GM23338 (cell line): ENCODE measurements around the gene NUDT11. TPM values are rescaled to one million over a fixed set of nuclear protein-coding genes. Genes with fewer than 3 reads are reported as not detected.
"Not testable (repeated sequence)": the region's sequence is repeated elsewhere in the genome, so short reads cannot be mapped to it uniquely, and the experiment has no call there.

Experiments used
- ATAC-seq: fragments of 200-7000 bp; cut with Tn5 transposase; 3 replicates; pipeline ENCODE4 v1.9.1; 2020
- DNase-seq: peaks from one replicate; pipeline ENCODE4 v3.0.0-alpha.2; 2015; ENCODE audit warnings: low spot score
- H2AFZ ChIP-seq: fragments of 200-600 bp; sonication (generic); 2 replicates; pipeline ENCODE4 v1.8.0; 2016; ENCODE audit warnings: antibody characterized with exemption, mild to moderate bottlenecking, moderate library complexity
- H3F3A ChIP-seq: fragments of 200-600 bp; sonication (generic); replicated peaks from 2 replicates; pipeline ENCODE4 v1.8.0; 2017; ENCODE audit warnings: antibody characterized with exemption, mixed run types, low read depth
- H3K27ac ChIP-seq: fragments of 200-600 bp; sonication (generic); 2 replicates; pipeline ENCODE4 v1.6.1; 2016; ENCODE audit warnings: low read depth
- H3K27me3 ChIP-seq: fragments of 200-600 bp; sonication (generic); 2 replicates; pipeline ENCODE4 v1.8.0; 2016; ENCODE audit warnings: mild to moderate bottlenecking, mixed run types, moderate library complexity; ENCODE audit not compliant: insufficient read depth
- H3K36me3 ChIP-seq: fragments of 200-600 bp; sonication (generic); 2 replicates; pipeline ENCODE4 v1.8.0; 2016; ENCODE audit warnings: mild to moderate bottlenecking; ENCODE audit not compliant: insufficient read depth
- H3K4me1 ChIP-seq: fragments of 200-600 bp; sonication (generic); 2 replicates; pipeline ENCODE4 v1.8.0; 2016; ENCODE audit warnings: mild to moderate bottlenecking, moderate library complexity; ENCODE audit not compliant: insufficient read depth
- H3K4me2 ChIP-seq: fragments of 200-600 bp; sonication (generic); 2 replicates; pipeline ENCODE4 v1.7.1; 2017; ENCODE audit warnings: mixed run types
- H3K4me3 ChIP-seq: fragments of 200-600 bp; sonication (generic); 2 replicates; pipeline ENCODE4 v1.6.1; 2016; ENCODE audit warnings: mixed run types
- H3K79me2 ChIP-seq: fragments of 200-600 bp; sonication (generic); replicated peaks from 2 replicates; pipeline ENCODE4 v1.8.0; 2017; ENCODE audit warnings: mild to moderate bottlenecking; ENCODE audit not compliant: insufficient read depth
- H3K9me2 ChIP-seq: fragments of 200-600 bp; sonication (generic); 2 replicates; pipeline ENCODE4 v1.8.0; 2017; ENCODE audit not compliant: insufficient read depth
- H4K20me1 ChIP-seq: fragments of 200-600 bp; sonication (generic); replicated peaks from 2 replicates; pipeline ENCODE4 v1.8.0; 2017; ENCODE audit warnings: mild to moderate bottlenecking; ENCODE audit not compliant: insufficient read depth
- H3K27ac Mint-ChIP-seq: 2 replicates; pipeline ENCODE4 v1.8.0; 2020; ENCODE audit warnings: inconsistent platforms, mild to moderate bottlenecking, moderate library complexity, mixed read lengths
- H3K27me3 Mint-ChIP-seq: 3 replicates; pipeline ENCODE4 v1.8.0; 2022; ENCODE audit warnings: low read depth, mild to moderate bottlenecking, moderate library complexity, mixed read lengths, inconsistent platforms; ENCODE audit not compliant: insufficient read depth, poor library complexity
- H3K36me3 Mint-ChIP-seq: 3 replicates; pipeline ENCODE4 v1.8.0; 2021; ENCODE audit warnings: low read depth, mild to moderate bottlenecking, inconsistent platforms, moderate library complexity, mixed read lengths
- H3K4me1 Mint-ChIP-seq: 3 replicates; pipeline ENCODE4 v1.8.0; 2020; ENCODE audit warnings: mild to moderate bottlenecking, inconsistent platforms, mixed read lengths
- H3K4me3 Mint-ChIP-seq: 3 replicates; pipeline ENCODE4 v1.8.0; 2021; ENCODE audit warnings: moderate library complexity, mild to moderate bottlenecking, inconsistent platforms, mixed read lengths
- H3K9me3 Mint-ChIP-seq: 3 replicates; pipeline ENCODE4 v1.8.0; 2020; ENCODE audit warnings: moderate library complexity, mild to moderate bottlenecking, inconsistent platforms, mixed read lengths
- CREB1 ChIP-seq: fragments of 250-450 bp; sonication (Bioruptor Pico); IDR thresholded peaks from 2 replicates; pipeline ENCODE4 v1.5.0; 2020; ENCODE audit warnings: low read depth, mild to moderate bottlenecking, moderate library complexity
- EZH2phosphoT487 ChIP-seq: fragments of 200-600 bp; sonication (generic); IDR thresholded peaks from one replicate; pipeline ENCODE4 v1.8.1; 2018; ENCODE audit warnings: antibody characterized with exemption; ENCODE audit not compliant: unreplicated experiment
- NANOG ChIP-seq: IDR thresholded peaks from 2 replicates; pipeline ENCODE4 v1.6.1; 2016; ENCODE audit warnings: antibody characterized with exemption, borderline replicate concordance
- POLR2AphosphoS5 ChIP-seq: IDR thresholded peaks from 2 replicates; pipeline ENCODE4 v1.6.1; 2016; ENCODE audit warnings: antibody characterized with exemption, low read depth
- STAT1 ChIP-seq: IDR thresholded peaks from one replicate; pipeline ENCODE4 v1.6.1; 2016; ENCODE audit warnings: antibody characterized with exemption; ENCODE audit not compliant: unreplicated experiment
- ZNF114 ChIP-seq: fragments of 250-450 bp; sonication (Bioruptor Pico); IDR thresholded peaks from 2 replicates; pipeline ENCODE4 v1.5.0; 2020; ENCODE audit warnings: mild to moderate bottlenecking, moderate library complexity
- ZNF331 ChIP-seq: fragments of 250-450 bp; sonication (Bioruptor Pico); IDR thresholded peaks from 2 replicates; pipeline ENCODE4 v1.5.0; 2020; ENCODE audit warnings: low read depth, mild to moderate bottlenecking, moderate library complexity
- polyA plus RNA-seq: library from polyadenylated mRNA; unstranded; fragments of >200 nt; fragmentation: Nextera tagmentation; extraction: Ambion mirVana; gene quantifications from 2 replicates; pipeline ENCODE4 v1.2.1, GENCODE V29; 2016
- total RNA-seq: library from RNA; depleted of rRNA; stranded (reverse); fragments of >200 nt; shearing (Covaris generic); gene quantifications from 2 replicates; pipeline ENCODE4 v1.2.3, GENCODE V29; 2014
- TF ChIP-seq, protein P1 (sequence below): IDR thresholded peaks from 2 replicates; pipeline ENCODE4 v1.6.1; 2016; ENCODE audit warnings: antibody characterized with exemption
- TF ChIP-seq, protein P2 (sequence below): IDR thresholded peaks from one replicate; pipeline ENCODE4 v1.6.1; 2018; ENCODE audit warnings: antibody characterized with exemption; ENCODE audit not compliant: unreplicated experiment
- TF ChIP-seq, protein P3 (sequence below): fragments of 250-450 bp; sonication (Bioruptor Pico); IDR thresholded peaks from 2 replicates; pipeline ENCODE4 v1.5.0; 2020; ENCODE audit warnings: mild to moderate bottlenecking, moderate library complexity
- TF ChIP-seq, protein P4 (sequence below), 2 experiments: fragments of 200-600 bp in 1 of 2; sonication (generic) in 1 of 2; conservative IDR thresholded peaks; 2 replicates each; pipeline versions ENCODE4 v1.5.1 to v1.6.1; 2016 to 2017; ENCODE audit warnings: antibody characterized with exemption in 2 of 2, low read depth in 2 of 2, mild to moderate bottlenecking in 2 of 2, moderate library complexity in 1 of 2

The NUDT11 gene
- total and polyA plus RNA-seq, 2 experiments from 2014 or later: 27.5 to 39.2 TPM

DNA sequence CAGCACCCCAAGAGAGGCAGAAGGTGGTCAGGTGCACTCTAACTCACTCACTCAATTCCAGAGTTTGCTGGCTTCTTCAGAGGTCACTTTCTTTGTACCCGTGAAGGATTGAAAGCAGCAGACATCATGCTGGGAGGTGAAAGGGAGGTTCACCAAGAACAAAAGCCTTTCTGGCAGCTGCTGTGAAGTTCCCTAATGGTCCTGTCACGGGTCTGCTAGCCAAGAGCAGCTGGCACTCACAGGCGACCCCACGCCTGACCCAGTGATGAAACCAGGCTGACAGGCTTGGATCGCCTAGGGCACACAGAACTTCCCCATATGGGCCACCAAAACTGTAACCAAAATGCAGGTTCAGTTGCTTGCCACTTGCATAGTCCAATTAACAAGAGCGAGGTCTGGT, 11.8 kb downstream of the NUDT11 start:
- H3K36me3 ChIP-seq: no peaks in the 10 kb centered on the region
- no peaks in the 10 kb centered on the region for H3K9me2 ChIP-seq
- no peak overlapping the region for H3K4me3 Mint-ChIP-seq
- no peaks in the 10 kb centered on the region for H3K27me3 Mint-ChIP-seq
- H3K27ac Mint-ChIP-seq: no peak overlapping the region
- DNase-seq (no peak), ATAC-seq (no peak)
- no peak overlapping the region for H2AFZ ChIP-seq
- no peak overlapping the region for H3K4me3 ChIP-seq
- H3K79me2 ChIP-seq: no peaks in the 10 kb centered on the region
- peaks cover 3% of the 10 kb centered on the region; the same call in 1 of the 3 replicates for H3K9me3 Mint-ChIP-seq
- H3K27me3 ChIP-seq: no peaks in the 10 kb centered on the region
- H3K4me1 Mint-ChIP-seq: peaks cover 6% of the 10 kb centered on the region; the same call in 2 of the 3 replicates
- H4K20me1 ChIP-seq: no peaks in the 10 kb centered on the region
- no peaks in the 10 kb centered on the region for H3F3A ChIP-seq
- H3K4me1 ChIP-seq: no peaks in the 10 kb centered on the region
- TF ChIP-seq EZH2phosphoT487 (no peak), STAT1 (no peak), ZNF114 (no peak), NANOG (no peak), CREB1 (CRISPR knock-in tag) (no peak), POLR2AphosphoS5 (no peak), ZNF331 (no peak)
- TF ChIP-seq, protein P1, sequence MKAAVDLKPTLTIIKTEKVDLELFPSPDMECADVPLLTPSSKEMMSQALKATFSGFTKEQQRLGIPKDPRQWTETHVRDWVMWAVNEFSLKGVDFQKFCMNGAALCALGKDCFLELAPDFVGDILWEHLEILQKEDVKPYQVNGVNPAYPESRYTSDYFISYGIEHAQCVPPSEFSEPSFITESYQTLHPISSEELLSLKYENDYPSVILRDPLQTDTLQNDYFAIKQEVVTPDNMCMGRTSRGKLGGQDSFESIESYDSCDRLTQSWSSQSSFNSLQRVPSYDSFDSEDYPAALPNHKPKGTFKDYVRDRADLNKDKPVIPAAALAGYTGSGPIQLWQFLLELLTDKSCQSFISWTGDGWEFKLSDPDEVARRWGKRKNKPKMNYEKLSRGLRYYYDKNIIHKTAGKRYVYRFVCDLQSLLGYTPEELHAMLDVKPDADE: no peak
- TF ChIP-seq, protein P2, sequence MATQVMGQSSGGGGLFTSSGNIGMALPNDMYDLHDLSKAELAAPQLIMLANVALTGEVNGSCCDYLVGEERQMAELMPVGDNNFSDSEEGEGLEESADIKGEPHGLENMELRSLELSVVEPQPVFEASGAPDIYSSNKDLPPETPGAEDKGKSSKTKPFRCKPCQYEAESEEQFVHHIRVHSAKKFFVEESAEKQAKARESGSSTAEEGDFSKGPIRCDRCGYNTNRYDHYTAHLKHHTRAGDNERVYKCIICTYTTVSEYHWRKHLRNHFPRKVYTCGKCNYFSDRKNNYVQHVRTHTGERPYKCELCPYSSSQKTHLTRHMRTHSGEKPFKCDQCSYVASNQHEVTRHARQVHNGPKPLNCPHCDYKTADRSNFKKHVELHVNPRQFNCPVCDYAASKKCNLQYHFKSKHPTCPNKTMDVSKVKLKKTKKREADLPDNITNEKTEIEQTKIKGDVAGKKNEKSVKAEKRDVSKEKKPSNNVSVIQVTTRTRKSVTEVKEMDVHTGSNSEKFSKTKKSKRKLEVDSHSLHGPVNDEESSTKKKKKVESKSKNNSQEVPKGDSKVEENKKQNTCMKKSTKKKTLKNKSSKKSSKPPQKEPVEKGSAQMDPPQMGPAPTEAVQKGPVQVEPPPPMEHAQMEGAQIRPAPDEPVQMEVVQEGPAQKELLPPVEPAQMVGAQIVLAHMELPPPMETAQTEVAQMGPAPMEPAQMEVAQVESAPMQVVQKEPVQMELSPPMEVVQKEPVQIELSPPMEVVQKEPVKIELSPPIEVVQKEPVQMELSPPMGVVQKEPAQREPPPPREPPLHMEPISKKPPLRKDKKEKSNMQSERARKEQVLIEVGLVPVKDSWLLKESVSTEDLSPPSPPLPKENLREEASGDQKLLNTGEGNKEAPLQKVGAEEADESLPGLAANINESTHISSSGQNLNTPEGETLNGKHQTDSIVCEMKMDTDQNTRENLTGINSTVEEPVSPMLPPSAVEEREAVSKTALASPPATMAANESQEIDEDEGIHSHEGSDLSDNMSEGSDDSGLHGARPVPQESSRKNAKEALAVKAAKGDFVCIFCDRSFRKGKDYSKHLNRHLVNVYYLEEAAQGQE: no peak
- TF ChIP-seq, protein P3, sequence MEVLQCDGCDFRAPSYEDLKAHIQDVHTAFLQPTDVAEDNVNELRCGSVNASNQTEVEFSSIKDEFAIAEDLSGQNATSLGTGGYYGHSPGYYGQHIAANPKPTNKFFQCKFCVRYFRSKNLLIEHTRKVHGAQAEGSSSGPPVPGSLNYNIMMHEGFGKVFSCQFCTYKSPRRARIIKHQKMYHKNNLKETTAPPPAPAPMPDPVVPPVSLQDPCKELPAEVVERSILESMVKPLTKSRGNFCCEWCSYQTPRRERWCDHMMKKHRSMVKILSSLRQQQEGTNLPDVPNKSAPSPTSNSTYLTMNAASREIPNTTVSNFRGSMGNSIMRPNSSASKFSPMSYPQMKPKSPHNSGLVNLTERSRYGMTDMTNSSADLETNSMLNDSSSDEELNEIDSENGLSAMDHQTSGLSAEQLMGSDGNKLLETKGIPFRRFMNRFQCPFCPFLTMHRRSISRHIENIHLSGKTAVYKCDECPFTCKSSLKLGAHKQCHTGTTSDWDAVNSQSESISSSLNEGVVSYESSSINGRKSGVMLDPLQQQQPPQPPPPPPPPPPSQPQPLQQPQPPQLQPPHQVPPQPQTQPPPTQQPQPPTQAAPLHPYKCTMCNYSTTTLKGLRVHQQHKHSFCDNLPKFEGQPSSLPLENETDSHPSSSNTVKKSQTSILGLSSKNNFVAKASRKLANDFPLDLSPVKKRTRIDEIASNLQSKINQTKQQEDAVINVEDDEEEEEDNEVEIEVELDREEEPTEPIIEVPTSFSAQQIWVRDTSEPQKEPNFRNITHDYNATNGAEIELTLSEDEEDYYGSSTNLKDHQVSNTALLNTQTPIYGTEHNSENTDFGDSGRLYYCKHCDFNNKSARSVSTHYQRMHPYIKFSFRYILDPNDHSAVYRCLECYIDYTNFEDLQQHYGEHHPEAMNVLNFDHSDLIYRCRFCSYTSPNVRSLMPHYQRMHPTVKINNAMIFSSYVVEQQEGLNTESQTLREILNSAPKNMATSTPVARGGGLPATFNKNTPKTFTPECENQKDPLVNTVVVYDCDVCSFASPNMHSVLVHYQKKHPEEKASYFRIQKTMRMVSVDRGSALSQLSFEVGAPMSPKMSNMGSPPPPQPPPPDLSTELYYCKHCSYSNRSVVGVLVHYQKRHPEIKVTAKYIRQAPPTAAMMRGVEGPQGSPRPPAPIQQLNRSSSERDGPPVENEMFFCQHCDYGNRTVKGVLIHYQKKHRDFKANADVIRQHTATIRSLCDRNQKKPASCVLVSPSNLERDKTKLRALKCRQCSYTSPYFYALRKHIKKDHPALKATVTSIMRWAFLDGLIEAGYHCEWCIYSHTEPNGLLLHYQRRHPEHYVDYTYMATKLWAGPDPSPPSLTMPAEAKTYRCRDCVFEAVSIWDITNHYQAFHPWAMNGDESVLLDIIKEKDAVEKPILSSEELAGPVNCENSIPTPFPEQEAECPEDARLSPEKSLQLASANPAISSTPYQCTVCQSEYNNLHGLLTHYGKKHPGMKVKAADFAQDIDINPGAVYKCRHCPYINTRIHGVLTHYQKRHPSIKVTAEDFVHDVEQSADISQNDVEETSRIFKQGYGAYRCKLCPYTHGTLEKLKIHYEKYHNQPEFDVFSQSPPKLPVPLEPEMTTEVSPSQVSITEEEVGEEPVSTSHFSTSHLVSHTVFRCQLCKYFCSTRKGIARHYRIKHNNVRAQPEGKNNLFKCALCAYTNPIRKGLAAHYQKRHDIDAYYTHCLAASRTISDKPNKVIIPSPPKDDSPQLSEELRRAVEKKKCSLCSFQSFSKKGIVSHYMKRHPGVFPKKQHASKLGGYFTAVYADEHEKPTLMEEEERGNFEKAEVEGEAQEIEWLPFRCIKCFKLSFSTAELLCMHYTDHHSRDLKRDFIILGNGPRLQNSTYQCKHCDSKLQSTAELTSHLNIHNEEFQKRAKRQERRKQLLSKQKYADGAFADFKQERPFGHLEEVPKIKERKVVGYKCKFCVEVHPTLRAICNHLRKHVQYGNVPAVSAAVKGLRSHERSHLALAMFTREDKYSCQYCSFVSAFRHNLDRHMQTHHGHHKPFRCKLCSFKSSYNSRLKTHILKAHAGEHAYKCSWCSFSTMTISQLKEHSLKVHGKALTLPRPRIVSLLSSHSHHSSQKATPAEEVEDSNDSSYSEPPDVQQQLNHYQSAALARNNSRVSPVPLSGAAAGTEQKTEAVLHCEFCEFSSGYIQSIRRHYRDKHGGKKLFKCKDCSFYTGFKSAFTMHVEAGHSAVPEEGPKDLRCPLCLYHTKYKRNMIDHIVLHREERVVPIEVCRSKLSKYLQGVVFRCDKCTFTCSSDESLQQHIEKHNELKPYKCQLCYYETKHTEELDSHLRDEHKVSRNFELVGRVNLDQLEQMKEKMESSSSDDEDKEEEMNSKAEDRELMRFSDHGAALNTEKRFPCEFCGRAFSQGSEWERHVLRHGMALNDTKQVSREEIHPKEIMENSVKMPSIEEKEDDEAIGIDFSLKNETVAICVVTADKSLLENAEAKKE (CRISPR knock-in tag): no peak
- TF ChIP-seq, protein P4, sequence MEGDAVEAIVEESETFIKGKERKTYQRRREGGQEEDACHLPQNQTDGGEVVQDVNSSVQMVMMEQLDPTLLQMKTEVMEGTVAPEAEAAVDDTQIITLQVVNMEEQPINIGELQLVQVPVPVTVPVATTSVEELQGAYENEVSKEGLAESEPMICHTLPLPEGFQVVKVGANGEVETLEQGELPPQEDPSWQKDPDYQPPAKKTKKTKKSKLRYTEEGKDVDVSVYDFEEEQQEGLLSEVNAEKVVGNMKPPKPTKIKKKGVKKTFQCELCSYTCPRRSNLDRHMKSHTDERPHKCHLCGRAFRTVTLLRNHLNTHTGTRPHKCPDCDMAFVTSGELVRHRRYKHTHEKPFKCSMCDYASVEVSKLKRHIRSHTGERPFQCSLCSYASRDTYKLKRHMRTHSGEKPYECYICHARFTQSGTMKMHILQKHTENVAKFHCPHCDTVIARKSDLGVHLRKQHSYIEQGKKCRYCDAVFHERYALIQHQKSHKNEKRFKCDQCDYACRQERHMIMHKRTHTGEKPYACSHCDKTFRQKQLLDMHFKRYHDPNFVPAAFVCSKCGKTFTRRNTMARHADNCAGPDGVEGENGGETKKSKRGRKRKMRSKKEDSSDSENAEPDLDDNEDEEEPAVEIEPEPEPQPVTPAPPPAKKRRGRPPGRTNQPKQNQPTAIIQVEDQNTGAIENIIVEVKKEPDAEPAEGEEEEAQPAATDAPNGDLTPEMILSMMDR (conservative IDR thresholded peaks at IDR 0.05; ENCODE audit: low read depth in 2 of 2): no peak
- no peak overlapping the region for H3K27ac ChIP-seq
- H3K4me2 ChIP-seq: no peak overlapping the region
- H3K36me3 Mint-ChIP-seq: peaks cover 2% of the 10 kb centered on the region; the same call in 2 of the 3 replicates

DNA sequence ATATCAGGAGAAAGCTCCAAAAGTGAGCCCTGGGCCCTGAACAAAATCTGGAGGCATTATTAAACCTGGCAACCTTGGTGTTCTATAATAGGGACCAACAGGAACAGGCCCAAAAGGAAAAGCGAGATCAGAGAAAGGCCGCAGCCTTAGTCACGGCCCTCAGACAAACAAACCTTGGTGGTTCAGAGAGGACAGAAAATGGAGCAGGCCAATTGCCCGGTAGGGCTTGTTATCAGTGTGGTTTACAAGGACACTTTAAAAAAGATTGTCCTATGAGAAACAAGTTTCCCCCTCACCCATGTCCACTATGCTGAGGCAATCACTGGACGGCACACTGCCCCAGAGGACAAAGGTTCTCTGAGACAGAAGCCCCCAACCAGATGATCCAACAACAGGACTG, 14.0 kb downstream of the NUDT11 start:
- not testable (repeated sequence) for H4K20me1 ChIP-seq, H3K79me2 ChIP-seq, H3K9me3 Mint-ChIP-seq, H3K36me3 Mint-ChIP-seq, H3F3A ChIP-seq, H3K4me1 Mint-ChIP-seq, H3K27me3 ChIP-seq, ATAC-seq, H3K4me3 Mint-ChIP-seq, H3K4me3 ChIP-seq, H2AFZ ChIP-seq, H3K27ac Mint-ChIP-seq, H3K36me3 ChIP-seq, H3K27me3 Mint-ChIP-seq, H3K4me1 ChIP-seq, DNase-seq, H3K4me2 ChIP-seq, H3K9me2 ChIP-seq, H3K27ac ChIP-seq
